GM19468 (cell line): ENCODE data around the gene SMIM20.

Experiments
- ATAC-seq: cut with Tn5 transposase; IDR thresholded peaks from one replicate; pipeline ENCODE4 v1.9.1; 2021; ENCODE audit warnings: mild to moderate bottlenecking, moderate library complexity, moderate number of reproducible peaks; ENCODE audit not compliant: unreplicated experiment; ENCODE audit errors: extremely low read depth

The SMIM20 gene

DNA sequence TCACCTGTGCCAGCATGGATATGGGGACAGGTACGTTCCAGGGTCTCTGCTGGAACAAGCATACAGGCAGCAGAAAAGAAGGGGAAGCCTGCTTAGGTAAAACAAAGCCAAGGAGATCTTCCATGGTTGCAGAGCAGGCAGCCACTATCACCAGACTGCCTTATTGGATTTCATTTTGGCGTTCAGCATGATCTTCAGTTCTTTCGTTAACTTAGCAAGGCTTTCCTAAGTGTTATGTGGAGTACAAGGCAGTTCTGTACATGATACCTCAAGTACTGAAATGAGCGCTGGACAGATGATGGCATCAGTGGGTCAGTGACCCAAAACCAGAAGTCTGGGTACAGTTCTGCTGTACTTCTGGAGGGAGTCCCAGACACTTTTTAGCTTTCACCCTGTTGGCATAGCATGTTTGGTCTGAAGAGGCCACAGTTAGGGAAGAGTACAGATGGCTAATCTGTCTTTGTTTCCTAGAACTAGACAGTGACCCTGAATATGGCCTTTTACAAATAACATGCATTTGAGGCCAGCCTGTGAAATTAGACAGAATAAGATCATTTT lies 8.9 kb downstream of the SMIM20 start:
- no peak for ATAC-seq

DNA sequence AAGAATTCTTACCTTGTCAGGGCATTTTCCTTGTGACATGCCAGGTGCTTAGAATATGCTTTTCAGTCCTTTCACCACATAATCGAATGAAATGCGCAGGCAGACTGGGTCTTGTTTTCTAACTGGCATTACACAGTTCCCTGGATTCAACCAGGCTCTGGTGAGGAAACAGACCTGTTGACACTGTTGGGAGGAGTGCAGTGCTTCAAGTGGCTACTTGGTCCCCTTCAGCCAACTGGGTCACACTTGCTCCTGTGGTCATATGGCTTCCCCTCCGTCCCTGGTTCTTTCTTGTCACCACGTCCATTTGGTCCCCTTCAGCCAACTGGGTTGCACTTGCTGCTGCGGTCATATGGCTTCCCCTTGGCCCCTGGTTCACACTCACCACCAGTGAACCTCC lies 9.7 kb downstream of the SMIM20 start:
- ATAC-seq: no peak

DNA sequence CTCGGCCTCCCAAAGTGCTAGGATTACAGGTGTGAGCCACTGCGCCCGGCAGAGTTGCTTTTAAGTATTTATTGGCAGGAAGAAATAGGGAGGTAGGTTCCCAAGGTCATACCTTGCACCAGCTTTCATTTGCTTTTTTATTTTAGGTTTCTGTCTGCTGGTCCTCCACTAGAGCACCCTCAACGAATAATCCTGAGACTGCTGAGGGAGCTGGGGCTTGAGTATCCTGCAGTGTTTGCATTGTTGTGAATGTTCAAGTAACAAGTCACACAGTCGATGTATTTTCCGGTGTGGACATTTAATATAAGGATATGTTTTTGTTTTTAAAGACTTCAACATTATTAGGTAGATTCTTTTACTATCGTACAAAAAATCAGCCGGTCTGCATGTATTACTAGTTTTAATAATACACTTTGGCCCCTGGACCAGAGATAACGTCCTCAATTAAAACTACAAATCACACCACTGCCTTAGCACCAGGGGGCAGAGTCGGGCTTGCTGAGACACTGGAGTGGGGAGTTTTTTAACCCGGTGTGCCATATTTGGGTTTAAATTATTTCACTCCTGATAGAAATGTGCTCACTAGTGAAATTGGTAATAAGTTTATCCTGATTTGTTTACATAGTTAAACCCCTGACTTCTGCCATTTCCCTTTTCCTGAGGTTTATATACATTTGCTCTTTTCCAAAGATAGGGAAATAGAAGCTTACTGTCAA lies 11.6 kb downstream of the SMIM20 start:
- no peak for ATAC-seq

DNA sequence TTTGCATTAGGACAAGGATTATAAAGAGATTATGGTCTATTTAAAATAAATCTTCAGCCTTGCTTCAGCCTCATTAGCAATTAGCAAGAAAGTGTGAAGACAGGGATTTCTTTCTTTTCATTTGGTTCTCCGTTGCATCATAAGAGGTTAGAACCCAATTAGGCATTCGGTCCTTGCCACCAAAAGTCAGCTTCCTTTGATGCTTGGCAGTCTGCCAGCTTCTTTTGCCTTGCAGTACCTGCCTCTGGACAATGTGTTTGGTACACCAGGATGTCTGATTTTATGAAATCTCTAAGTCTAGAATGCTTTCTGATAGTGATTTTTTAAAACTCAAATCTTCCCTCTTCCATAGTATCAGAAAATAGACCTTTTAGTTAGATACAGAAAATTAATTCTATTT lies 12.4 kb downstream of the SMIM20 start:
- ATAC-seq: no peak

DNA sequence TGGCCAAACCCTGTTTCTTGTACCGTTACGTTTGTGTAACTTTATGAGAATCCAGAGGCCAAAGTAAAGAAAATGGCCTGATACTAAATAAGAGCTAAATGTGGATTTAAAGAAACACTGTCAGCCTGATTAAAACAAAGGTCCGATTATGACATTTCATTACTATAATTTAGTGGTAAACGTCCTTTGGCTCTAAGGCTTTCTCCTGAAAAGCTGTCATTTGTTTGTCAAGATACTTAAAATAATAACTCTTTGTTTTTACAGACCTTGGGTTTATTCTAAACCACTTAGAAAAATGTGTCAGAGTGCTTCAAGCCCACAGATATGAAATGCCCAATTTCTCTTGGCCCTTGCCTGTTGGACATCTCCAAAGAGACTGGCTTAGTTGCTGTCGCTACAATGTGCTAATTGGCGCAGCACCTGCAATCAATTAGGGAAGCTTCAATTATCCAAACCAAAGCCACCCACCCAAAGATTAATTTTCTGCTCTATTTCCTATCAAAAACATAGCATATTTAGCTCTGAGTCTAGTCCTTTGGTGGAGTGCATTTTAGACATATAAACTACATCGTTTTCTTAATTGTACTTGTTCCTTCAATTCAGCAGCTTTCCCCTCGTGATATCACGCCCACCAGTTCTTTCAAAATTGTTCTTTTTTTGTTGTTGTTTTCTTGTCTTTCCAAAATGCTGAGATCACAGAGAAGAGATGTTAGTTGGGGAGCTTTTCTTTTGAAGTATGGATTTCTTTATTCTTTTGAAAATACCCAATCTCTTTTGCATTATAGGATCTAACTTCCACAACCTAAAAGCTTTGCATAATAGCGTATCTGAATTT lies 13.6 kb downstream of the SMIM20 start:
- no peak for ATAC-seq

DNA sequence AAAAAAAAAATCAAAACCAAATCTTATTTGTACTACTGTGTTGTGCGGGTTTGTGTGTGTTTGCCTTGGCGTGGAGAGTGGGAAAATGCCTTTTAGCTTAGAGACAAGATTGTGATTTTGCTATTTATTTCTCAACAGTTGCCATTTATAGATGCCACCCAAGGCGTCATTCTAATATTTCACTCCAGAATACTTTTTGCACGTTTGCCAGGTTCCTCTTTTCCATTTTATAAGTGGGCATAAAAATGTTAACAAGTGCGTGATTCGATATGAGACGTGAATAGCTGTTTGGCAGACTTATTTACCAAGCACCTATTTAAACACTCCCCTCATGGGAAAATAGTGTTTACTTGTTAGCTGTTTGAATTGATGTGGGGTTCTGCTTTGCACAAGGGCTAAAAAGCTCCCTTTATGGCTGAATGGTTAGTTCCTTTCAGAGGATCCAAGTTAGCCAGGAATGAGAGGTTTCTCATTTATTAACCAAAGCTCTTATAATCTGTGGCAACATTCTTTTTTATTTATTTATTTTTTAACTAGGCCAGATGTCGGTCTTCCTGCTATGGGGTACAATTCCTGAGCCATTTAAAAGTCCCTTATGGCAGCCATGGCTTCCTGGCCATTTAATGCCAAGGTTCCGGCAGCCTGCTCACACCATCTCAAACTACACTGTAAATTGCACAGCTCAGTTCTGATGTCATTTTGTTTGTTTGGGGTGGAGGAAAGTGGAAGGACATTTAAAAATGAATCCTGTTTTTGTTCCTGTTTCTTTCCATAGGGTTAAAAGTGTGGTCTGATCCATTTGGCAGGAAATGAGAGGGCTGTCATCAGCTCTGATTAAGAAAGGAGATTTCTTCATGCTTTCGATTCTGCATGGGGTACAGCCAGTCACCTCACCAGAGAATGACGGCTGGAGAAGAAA lies 14.6 kb downstream of the SMIM20 start:
- ATAC-seq: no peak

DNA sequence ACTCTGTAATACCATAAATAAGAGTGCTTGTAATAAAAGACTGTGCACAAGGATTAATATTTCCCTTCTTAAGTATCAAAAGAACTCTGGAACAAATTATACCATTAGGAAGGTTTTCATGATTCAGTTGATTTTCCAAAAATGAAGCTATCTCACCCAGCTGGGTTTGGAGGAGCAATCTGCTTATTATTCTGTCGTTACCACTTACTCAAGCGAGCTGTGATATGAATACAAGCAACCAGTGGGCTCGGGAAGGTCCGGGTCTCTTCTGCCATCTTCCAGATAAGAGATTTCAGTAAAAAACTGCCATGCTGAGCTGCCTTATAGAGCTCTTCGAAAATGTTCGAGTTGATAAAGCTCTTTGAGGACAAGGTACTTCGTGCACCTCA lies 15.3 kb downstream of the SMIM20 start:
- ATAC-seq: no peak

DNA sequence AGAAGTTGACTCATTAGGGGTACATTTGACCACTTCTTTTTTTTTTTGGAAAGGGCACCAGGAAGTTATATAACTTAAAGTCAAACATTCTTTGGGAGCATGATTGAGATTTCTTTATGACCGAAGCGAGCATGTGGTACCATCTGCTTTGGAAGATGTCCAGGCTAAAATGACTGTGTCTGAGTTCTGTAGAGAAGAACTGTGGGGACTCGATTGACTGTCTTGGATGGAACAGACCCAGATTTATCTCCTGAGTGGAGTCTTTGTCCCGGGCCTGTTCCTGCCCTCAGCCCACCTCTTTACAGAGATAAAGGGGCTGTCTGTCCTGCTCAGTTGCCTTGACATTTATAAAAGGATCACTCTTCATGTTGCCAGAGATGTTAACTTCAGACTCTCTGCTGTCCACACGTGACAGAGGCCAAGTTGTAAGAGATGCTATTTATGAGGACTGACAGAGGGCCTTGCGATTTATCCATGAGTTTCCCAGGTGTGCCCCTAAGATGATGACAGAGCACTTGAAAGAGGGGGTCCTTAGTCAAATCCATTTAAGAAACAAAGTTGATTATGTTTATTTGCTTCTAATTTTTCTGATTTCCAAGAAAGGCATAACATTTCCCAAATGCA lies 16.8 kb downstream of the SMIM20 start:
- no peak for ATAC-seq

DNA sequence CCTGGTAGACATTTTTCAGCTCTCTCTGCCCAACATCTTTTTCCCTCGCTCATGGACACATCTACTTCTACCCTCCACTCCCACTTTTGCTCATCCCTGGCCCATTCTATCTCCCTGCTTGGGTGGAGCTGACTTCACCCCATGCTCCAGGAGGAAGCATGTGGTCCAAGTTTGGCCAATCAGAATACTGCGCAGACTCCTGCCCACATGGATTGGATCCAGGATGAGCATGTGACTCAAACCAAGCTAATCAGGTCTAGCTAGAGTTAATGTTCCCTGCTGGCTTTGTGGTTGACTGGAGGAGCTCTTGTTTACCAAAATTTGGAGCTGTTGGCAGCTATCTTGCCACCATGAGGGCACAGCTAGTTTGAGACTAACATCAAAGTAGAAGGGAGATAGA lies 22.7 kb downstream of the SMIM20 start:
- no peak for ATAC-seq

DNA sequence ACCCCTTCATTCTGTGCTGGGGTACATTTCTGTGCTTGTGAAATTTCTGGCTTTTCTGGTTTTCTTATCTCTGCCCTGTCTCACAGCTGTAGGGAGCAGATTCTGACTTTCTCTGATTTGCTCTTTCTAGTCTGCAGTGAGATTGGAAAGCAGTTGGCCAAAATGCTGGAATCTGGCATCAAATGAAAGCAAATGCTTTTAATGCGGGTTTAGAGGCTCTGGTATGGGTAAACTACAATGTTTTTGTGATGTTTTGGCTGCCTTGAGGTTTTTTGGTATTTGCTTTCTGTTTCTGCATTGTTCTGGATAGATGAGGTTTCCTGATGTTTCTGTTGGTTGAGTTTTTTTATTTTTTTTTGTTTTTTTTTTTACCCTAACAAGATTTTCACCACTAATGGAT lies 23.8 kb downstream of the SMIM20 start:
- ATAC-seq: no peak

DNA sequence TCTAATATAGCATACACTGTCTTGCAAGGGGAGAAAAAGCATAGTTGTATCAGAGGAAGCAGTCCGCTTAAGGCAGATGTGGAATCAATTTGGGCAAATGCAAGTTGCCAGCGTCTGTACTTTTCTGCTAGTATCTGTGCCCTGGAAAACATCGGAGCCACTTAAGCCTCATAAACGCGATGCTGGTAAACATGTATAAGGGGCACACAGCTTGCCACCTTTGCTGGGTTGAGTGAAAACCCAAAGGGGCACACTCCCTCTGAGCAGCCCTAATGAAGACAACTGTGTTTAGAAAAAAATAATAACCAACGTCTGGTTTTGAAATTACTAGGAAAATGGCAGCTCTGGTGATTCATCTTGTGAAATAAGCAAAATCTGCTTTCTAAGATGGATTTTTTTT lies 24.3 kb downstream of the SMIM20 start:
- peak; percentile 16 for ATAC-seq

DNA sequence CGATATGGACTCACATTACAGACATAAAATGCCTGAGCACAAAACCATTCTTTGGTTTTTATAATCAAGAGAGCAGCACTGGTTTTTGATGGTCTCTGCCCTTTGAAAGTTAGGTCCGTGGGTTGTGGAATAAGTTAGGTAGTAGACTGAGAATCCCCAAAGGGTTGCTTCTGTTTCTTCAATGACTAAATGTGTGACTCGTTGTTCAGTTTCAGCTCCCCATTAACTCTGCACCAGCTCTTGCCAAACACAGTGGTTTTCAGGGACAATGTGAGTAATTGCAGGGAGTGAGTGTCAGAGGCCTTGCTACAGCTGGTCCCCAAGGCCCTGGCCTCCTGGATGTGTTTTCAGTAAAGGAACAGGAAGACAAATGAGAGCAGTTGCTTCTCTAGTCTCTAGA lies 24.8 kb downstream of the SMIM20 start:
- ATAC-seq: peak; percentile 52

DNA sequence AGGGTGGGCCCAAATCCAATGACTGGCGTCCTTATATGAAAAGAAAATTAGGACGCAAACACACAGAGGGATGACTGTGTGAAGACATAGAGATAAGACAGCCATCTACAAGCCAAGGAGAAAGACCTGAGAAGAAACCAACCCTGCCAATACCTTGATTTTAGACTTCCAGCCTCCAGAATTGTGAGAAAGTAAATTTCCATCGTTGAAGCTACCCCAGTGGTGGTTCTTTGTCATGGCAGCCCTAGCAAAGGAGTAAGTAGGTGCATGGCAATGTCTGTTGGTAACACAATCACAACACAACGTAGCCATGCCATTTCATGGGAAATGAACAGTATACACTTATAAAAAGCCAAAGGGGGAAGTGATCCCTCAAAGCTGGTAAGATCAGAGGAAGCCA lies 25.3 kb downstream of the SMIM20 start:
- ATAC-seq: no peak

DNA sequence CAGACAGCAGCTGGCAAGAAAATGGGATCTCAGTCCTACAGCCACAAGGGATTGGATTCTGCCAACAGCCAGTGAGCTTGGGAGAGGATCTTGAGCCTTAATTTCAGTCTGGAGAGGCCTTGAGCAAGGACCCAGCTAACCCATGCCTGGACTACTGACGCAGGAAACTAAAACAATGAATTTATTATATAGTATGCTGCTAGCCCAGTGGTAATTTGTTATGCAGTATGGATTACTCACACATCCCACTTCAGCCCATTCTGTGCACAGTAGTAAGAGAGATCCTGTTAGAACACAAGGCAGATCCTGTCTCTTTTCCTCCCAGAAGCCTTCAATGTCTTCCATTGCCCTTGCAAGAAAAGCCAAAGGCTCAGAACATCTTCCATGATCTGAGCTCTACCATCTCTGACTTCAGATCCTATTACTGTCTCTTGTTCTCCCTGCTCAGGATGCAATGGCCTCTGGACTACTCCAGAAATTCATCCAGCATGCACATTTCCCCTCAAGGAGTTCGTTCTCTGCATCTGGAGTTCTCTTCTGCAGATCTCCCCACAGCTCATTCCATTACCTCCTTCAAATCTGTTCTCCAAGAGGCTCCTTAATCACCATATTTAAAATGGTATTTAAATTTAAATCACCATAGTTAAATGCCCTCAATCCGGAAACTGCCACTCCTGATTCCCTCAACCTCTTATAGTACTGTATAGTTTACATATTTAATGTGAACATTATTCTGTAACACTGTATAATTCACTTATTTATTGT lies 27.6 kb downstream of the SMIM20 start:
- no peak for ATAC-seq

DNA sequence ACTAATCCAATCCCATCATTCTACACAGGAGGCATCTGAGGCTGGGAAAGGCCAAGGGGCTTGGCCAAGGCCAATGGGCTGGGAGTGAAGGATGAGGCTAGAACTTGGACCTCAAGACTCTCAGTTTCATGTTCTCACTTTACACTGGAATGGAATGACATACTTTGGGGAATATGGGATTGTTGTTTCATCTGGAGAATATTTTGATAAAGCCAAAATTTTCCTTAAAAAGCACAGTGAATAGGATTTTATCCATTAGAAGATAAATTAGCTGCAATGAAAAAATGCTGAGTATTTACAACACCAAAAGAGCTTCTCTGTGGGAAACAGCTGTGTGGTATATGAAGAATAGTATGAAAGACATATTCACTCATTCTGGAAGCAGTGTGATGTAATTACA lies 29.3 kb downstream of the SMIM20 start:
- ATAC-seq: no peak

DNA sequence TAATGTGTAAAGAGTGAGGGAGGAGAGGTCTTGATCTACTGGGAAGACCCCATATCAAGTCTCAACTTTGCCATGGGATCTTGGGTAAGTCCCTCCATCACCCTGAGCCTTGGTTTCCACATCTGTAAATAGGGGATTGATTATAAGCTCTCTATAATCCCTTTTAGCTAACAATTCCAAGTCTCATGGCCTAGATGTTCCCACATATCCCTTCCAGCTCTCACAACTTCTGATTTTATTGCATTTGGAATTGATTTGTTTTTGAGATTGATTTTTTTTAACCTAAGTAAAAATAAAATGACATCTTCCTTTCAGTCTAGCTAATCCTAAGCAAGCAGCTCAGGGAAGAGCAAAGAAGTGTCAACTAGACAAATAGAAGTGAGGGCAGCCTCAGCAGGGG lies 29.8 kb downstream of the SMIM20 start:
- no peak for ATAC-seq

DNA sequence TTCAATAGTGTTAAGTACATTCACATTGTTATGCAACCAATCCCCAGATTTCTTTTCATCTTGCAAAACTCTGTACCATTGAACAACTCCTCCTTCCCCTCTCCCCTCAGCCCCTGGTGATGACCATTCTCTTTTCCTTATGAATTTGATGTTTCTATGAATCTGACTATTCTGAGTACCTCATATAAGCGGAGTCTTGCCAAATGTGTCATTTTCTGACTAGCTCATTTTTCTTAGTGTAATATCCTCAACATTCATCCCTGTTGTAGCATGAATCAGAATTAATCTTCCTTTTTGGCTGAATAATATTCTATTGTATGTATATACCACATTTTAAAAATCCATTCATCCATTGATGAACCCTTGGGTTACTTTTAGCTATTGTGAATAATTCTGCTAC lies 34.0 kb downstream of the SMIM20 start:
- ATAC-seq: no peak

DNA sequence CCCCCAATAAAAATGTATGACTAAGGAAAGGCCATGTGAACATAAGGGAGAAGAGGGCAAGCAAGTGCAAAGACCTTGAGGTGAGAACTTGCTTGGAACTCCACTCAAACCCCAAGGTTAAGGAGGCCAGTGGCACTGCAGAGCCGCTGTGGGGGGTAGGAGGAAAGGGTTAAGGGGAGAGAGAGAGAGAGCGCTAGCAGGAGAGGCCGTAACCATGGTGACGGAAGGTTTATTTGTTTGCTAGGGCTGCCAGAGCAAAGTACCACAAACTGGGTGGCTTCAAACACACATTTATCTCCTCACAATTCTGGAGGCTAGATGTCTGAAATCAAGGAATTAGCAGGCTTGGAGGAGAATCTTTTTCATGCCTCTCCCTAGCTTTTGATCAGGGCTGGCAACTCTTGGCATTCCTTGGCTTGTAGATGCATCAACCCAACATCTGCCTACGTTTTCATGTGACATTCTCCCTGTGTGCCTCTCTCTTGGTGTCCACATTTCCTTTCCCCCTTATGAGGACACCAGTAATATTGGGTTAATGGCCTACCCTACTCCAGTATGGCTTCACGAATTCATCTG lies 35.2 kb downstream of the SMIM20 start:
- no peak for ATAC-seq

DNA sequence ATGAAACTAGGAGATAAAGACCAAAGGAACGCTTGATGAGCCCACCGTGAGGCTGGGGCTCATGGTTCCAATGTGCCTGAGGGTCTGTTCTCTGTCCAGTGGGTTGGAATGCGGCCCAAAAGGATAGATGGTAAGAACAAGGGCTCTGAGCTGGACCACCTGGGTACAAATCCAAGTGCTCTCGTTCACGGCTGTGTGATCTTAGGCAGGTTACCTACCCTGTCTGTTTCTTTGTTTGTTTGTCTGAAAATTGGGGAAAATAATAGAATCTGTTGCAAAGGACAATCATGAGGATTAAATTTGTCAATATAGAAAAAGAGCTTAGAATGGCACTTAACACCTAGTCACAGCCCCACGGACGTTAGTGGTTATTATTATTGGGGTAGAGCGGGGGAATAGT lies 36.0 kb downstream of the SMIM20 start:
- no peak for ATAC-seq
